Measurements from ENCODE around the gene FBXO48.
"Not testable (repeated sequence)": the region's sequence is repeated elsewhere in the genome, so short reads cannot be mapped to it uniquely, and the experiment has no call there.

The FBXO48 gene, protein sequence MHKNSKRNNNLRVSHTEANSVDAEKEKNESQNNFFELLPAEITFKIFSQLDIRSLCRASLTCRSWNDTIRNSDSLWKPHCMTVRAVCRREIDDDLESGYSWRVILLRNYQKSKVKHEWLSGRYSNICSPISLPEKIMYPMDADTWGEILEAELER

DNA sequence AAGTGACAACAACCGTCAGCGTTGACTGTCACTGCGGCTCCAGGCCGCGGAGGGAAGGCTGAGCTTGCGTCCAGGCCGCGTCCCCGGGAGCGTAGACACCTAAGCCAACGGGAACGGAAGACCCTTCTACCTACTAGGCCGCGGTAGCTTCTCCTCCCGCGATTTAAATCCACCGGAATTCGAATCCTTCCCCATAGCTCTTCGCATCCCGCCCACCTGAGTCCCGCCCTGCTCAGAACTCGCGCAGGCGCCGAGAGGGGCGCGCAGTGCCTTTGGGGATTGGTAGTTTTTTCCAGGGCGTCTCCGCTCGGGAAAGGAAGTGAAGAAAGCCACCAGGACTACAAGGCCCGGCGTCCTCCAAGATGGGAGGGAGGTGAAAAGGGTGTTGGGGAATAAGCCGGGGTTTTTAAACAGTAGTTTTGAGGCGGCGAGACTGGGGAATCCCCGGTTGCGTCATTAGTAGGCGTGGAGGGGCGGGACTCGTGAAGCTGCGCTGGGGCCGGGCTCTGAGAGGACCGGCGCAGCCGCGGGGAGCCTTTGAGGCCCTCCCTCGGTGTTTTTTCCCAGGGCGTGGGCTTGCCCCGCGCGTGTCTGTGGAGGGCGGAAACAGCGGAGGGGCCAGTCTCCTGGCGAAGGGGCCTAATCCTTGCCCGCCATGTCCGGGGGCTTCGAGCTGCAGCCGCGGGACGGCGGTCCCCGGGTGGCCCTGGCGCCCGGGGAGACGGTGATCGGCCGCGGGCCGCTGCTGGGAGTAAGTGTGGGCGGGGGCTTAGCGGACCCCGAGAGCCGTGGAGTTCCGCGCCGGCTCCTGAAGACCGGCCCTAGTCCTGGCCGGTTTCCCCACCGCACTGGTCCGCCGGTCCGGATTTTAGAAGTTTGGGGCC lies at the start of gene FBXO48, which contains the start of gene APLF:
FBXO48 (minus strand) TSS at position 218 of the 884 bp plus-strand sequence. CDS start 2,149 bp downstream, outside the sequence.
APLF (plus strand) TSS at position 509 of the 884 bp plus-strand sequence; CDS start at position 656, 147 bp downstream.
- peak; percentile 84 for DNase-seq

DNA sequence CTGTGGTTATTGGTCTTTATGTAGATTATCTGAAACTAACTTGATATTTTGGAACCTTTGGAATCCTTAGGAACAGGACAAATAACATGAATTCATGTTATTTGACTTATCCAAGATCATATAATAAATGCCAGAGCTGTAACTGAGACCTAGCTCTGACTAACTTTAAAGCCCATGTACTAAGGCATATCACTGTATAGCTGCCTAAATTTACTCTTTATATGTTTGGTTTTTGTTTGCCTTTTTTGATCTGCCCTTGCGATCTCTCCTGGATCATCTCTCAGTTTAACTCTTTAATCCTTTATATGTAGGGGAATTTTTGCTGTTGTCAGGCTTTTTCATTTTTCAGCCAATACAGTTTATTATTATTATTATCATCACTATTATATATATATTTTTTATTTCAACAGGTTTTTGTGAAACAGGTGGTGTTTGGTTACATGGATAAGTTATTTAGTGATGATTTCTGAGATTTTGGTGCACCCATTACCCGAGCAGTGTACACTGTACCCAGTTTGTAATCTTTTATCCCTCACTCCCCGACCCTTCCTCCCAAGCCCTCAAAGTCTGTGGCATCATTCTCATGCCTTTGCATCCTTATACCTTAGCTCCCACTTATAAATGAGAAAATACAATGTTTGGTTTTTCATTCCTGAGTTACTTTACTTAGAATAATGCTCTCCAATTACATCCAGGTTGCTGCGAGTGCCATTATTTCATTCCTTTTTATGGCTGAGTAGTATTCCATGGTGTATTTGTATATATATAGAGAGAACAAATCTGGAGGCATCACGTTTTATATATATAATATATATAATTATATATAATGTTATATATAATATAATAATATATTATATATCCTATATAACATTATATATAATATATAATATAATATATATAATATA lies 49.2 kb upstream of the FBXO48 start:
- no peak for DNase-seq

DNA sequence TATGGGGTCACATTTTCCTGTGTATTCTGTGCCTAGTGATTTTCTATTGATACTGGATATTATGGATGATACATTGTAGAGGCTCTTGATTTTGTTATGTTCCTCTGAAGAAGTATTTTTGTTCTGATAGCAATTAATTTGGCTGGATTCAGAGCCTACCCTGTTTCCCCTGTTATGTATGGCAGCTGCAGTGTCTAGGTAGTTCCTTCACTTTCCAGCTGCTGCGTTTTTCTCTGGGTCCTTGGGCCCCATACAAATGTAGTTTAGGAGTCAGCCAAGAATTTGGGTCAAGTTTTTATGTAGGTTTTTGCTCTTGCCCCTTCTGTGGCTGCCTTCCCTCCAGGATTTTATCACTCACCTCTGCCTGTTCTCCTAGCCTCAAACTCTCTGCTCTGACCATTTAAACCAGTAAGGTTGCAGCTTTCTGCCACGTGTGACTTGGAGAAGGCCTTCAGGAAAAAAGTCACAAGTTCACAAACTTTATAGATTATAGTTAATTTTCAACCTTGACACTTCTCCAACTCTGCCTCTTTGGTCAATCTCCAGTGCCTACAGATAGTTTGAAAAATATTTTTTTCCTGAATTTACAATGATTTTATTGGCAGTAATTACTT lies 47.3 kb upstream of the FBXO48 start:
- DNase-seq: no peak

DNA sequence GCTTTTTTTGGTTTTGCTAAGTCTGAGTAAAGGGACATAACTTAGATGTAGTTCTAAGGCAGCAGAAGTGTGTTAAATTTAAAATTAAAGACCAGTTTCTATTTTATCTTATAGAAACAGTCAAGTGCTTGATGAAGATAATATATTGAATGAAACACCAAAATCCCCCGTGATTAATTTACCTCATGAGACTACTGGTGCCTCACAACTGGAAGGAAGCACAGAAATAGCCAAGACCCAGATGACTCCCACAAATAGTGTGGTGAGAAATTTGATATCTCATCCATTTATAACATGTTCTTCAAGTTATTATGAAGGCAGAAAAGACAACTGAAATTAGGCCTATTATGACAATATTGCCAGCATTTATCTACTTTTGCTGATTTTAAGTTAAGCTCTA lies 45.9 kb upstream of the FBXO48 start:
- no peak for DNase-seq

DNA sequence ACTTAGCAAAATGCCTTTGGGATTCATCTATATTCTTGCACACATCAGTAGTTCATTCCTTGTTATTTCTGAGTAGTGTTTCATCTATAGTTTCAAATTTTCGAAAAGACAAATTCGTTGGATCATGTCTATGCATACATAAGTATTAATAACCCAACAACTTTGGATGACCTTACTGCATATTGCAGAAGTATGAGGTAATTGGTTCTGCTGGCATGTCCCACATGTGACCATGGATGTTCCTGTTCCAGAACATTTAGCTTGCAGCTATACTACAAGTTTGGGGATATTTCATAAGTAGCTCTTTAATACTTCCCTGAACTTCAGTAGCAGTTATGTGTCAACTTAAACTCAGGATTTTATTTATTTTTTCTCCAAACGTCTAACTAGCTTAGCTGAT lies 45.2 kb upstream of the FBXO48 start:
- DNase-seq: no peak

DNA sequence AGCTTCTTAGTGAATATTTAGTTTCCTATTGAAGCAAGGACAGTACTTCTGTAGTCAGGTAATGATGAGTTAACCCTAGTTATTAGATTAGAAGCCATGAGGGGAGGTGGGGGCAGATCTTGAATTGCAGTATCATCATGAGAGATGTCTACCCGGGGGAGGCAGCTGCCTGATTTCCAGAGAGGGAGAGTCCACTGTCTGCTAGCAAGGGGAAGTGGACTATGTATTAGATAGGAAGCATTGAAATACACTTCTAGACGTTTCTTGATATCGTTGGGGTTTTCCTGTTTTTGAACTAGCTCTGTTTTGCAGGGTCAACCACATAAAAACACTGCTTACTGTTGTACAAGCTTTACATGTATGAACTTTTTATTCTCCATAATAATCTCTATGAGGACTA lies 39.1 kb upstream of the FBXO48 start:
- DNase-seq: no peak

DNA sequence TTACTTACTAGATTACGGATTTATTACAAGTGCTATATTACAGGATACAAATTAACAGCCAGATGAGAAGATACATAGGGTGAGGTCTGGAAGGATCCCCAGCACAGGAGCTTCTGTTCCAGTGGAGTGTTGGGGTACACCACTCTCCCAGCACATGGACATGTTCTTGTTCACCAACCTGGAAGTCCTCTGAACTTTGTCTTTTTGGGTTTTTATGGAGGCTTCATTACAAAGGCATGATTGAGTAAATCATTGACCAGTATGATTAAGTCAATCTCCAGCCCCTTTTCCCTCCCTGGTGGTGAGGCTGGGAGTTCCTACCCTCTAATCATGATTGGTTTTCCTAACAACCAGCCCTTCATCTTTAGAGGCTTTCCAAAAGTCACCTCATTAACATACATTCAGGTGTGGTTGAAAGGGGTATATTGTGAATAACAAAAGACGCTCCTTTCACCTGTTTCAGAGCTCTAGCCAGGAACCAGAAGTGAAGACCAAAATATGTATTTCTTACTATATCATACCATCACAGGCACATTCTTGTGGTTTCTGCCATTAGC lies 38.6 kb upstream of the FBXO48 start:
- no peak for DNase-seq

DNA sequence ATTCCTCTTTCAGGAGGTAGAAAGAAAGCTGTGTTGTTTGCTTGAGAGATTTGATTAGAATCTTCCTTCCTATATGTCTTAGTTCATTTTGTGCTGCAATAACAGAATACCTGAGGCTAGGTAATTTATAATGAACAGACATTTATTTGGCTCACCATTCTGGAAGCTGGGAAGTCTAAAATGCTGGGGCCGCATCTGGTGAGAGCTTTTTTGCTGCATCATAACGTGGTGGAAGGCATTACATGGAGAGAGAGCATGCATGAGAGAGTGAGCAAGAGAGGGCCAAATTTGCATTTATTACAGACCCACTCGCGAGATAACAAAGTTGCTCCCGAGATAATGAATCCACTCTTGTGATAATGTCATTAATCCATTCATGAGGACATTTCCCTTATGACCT lies 34.7 kb upstream of the FBXO48 start:
- DNase-seq: no peak

DNA sequence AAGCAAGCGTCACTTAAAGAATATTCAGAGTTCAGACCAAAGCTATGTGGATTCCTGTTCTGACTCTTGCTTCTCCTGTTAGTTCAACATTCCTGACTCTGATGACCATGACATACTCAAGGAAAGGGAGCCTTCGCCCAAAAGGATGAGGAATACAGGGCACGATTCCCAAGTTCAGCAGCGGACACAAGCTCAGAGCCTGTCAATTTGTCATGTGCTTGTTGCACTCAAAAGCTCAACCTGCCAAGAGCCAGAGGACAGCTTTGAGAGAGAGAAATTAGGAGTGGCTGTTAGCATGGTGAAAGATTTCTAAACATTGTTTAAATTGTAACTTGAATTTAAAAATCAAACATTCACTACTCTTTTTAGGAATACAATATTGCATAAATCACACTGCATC lies 33.6 kb upstream of the FBXO48 start:
- no peak for DNase-seq

DNA sequence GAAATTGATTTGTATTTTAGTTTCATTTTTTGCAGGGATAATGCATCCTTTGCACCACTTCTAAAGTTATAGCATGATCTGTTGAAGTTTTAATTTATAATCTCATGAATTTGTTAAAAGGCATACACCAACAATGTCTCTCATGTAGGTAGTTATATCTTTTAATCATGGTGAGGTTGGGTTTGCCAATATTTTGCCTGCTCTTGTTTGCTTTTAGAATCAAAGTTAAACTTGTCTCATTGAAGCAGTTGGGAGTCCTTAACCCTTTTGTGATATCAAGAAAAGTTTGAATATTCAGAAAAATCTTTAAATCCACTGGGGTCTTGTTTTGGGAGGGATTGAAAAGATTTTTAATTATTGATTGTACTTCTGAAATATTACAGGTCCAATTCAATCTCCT lies 32.0 kb upstream of the FBXO48 start:
- DNase-seq: no peak

DNA sequence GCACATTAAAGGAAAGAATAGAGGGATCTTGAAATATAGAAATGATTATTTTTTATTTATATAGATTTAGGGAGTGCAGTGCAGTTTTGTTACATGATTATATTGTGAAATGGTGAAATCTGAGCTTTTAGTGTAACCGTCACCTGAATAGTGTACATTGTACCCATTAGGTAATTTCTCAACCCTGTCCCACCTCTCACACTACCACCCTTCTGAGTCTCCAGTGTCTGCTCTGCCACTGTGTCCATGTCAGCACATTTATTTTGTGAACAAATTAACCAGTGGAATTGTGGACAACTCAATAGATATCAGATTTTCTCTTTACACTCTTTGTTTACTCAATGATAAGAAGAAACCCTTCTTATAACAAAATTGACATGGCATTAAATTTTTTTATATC lies 24.5 kb upstream of the FBXO48 start:
- DNase-seq: no peak

DNA sequence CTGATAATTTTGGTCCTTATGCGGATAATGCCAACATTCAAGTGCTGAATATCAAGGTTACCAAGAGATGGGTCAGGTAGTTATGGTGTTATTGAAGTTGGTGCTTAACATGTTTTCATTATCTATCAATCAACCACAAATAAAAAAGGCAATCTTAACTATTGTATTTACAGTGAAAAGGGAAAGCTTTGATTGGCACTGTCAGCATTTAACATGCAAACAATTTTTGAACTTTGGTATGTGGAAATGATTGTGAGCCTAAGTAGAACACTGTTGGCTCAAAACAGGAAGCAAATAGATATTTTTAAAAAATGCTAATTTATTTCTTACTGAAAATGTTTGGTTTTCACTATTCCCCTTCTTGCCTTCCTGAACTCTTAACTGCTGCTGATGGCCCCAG lies 22.2 kb upstream of the FBXO48 start:
- no peak for DNase-seq

DNA sequence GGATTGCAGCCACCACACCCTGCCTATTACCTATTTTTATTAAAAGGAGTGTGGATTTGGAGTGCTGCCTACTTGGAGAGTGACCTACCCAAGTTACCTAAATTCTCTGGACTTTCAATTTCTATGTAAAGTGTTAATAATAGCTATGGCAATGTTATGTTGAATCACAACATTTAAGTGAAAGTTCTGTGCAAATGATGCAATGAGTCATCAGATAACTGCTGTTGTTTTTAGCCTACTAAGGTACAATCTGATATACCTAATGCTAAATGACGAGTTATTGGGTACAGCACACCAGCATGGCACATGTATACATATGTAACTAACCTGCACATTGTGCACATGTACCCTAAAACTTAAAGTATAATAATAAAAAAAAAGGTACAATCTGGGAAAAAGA lies 21.5 kb upstream of the FBXO48 start:
- not testable (repeated sequence) for DNase-seq

DNA sequence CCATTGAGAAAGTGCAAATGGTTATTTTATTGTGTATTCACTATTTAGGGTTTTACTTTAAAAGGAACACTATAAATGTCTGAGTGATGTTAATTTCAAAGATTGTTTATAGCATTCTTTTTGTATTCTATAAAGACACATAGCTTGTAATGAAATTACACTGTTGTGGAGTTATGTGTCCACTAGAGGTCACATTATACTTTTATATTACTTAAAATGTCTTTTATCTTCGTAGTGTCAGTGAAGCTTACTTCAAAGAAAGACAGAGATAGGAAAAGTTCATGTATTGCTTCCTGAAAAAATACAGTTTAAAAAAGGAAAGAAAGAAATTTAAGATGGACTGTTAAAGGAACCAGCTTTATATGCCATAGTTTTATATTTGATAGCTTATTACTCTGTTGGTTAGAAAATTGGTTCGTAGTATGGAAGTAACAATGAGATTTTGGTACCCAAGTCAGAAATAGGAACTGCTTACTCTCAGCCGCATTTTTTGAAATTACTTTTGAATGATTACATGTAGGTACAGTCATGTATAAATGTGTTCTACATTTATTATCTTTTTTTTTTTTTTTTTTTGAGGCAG lies 20.8 kb upstream of the FBXO48 start:
- DNase-seq: no peak

DNA sequence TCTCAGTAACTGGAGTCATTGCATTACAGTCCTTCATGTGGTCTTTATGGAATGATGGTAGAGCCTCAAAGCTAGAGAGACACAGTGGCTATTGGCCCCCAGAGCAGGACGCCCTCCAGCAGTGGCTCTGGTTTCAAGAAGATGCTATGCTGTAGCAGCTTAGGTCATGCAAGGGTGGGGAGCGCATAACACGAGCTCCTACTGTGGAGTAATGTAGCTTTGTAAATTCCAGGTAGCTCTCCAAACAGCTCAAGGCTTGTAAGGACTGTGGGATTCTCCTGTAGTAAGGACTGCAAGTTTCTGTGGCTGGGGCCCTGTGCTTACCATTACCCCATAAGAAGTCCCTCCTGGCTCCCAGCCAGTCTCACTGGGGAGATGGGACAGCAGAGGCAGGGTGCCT lies 15.9 kb upstream of the FBXO48 start:
- DNase-seq: no peak

DNA sequence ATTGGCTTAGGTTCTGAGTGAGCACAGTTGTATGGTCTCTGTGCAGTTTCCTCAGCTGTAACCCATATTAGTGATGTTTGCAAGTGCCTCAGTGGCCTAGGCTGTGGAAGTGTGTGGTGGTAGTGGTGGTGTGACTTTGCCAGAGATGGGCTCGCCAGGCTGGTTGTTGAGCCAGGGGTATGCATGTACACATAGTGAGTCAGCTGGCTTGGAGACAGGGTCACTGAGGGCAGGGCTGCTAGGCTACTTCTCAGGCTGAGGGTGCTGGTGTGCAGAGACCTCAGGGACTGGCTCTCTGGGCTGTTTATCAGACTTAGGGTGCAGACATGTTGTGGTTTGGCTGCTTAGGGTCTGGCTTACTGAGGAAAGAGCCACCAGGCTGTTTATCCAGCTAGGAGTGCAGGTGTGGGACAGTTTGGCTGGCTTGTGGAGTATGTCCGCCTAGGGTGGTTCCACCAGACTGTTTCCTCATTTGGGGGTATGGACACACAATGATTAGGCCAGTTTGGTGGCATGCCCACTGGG lies 15.3 kb upstream of the FBXO48 start:
- no peak for DNase-seq

DNA sequence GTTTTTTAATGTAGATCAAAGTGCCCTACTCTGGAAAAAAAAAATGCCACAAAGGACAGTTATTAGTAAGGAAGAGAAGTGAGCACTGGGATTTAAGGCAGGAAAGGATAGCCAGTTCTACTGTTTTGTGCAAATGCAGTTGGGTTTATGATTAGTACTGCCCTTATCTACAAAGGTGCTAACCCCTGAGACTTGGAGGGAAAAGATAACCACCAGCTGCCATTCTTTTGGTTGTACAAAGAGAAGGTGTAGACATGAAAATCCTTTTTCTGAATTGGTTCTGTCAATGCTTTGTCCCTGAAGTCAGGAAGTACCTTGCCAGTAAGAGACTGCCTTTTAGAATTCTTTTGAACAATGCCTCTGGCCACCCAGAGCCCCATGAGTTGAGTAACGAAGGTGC lies 11.6 kb upstream of the FBXO48 start:
- no peak for DNase-seq

DNA sequence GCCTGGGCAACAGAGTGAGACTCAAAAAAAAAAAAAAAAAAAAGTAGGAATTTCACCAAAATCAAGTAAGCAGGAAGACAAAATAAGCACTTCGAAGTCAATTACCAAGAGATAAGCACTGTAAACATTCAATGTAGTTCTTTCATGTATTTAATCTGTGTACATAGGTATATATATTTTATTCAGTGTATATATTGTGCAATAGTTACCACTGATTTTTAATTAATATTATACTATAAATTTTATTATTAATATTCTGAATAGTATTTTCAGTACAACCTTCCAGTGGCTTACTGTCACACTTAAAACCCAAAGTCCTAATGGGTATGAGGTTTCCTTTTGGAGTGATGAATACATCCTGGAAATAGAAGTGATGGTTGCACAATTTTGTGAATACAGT lies 9.4 kb upstream of the FBXO48 start:
- DNase-seq: no peak

DNA sequence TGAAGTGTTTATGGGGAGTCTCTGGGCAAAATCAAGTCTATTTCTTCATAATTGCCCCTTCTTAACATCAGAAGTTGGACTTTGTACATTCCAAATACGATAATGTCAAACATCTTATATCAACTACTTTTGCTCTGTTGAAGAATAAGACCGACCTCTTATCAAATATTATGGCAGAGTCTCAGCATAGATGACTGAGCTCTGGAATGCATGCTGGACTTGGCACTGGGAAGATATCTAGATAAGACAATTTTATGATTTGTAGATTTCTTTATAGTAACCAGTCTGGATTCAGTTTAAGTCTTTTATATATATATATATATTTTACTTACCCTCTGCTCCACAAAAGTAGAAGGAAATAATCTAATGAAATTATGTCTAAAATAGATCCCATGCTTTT lies 8.5 kb upstream of the FBXO48 start:
- no peak for DNase-seq

DNA sequence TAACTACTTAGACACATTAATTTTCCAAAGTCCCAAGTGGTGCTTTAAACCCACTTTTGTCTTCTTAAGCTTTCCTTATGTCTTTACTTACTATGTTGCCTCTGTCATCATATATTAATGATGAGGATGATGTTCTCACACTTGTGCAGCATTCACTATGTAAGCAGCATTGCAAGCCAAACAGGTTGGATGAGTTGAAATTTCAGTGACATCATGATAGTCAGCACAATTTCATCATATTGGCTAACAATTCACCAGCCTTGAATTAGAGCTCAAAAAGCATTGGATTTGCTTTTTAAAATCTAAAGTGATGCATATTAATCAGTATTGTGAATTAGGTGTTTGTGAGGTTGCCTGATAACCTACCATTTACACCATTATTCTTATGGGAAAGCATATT lies 8.0 kb upstream of the FBXO48 start:
- no peak for DNase-seq

DNA sequence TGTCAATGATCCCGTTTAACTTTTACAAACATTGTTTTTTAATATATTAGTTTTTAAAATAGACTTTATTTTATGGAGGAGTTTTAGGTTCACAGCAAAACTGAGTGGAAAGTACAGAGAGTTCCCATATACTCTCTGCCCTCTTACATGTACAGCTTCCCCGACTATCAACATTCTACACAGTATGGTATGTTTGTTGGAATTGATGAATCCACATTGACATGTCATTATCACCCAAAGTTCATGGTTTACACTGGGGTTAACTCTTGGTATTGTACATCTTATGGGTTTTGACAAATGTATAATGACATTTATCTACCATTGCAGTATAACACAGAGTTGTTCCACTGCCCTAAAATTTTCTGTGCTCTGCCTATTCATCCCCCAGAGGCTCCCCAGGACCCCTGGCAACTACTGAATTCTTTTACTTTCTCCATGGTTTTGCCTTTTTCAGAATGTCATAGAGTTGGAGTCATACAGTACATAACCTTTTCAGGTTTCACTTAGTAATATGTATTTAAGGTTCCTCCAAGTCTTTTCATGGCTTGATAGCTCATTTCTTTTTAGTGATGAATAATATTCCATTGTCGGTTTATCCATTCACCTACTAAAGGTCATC lies 5.8 kb upstream of the FBXO48 start:
- DNase-seq: no peak

DNA sequence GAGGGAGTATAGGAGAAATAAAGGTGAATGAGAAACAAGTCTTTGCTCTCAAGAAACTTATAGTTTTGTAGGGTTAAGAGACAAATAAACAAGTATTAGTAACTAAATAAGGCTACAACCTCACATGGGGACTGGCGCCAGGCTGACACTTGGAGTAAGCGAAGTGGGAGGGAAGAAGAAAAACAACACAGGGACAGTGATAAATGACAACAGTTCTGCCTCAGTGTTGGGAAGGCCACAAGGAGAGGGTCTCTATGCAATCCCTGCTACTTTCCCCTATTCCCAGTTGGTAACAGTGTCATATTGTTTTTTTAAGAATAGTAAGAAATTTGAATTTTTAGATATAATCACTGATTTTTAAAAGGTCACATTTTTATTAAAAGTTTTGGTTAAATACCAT lies 4.3 kb upstream of the FBXO48 start:
- no peak for DNase-seq
